ENCODE results near the gene RIN1.

The RIN1 gene

DNA sequence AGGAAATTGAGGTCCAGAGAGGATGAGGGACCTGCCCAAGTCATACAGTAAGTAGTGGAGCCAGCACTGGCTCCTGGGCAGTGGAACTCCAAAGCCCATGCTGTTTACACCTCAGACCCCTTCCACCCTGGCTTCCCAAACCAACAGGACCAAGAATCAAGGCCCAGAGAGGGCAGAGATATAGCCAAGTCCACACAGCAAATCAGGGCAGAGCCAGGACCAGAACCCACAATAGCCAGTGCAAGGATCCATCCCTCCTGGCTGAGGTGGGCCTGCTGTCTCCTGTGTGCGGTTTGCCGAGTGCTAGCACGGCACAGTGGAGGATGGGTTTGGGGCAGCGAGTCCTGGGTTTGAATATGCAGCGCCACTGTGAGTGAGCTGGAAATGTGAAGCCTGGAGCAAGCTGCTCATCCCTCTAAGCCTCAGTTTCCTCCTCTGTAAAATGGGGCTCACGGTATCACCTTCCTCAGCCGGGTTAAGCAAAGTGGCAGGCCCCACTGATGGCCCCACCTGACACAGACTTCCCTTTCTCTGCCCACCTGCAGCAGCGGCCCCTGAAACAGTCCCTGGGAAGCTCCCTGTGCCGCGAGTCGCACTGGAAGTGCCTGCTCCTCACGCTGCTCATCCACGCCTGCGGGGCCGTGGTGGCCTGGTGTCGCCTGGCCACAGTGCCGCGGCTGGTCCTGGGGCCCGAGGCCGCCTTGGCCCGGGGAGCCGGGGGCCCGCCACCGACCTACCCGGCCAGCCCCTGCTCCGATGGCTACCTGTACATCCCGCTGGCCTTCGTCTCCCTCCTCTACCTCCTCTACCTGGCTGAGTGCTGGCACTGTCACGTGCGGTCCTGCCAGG, 42.2 kb downstream of the RIN1 start:
- no peak for DNase-seq

DNA sequence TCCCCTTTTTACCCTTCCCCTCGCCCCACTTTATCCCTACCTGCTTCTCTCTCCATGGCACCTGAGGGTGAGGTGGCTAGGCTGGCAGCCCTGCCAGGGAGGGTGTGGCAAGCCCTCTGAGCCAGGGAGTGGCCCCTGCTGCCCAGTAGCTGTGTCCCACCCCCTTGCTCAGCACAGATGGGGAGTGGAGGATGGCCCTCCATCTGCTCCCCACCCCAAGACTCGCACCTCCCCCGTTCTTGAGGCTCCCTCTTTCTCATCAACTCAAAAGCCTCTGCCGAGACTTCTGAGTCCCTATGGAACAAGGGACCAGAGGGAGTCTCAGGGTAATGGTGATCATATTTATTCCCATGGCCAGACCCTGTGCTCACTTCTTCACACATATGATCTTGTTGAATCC, 42.9 kb downstream of the RIN1 start:
- no peak for DNase-seq

- no peak for DNase-seq
Measured at GRCh38 chr11:66292543-66293332, 43.5 kb downstream of the RIN1 start.

- no peak for DNase-seq
Measured at GRCh38 chr11:66291706-66292542, 44.3 kb downstream of the RIN1 start, which contains the start of gene TMEM151A. Gene TMEM151A (plus strand): TSS chr11:66291894. CDS start chr11:66292014, 120 bp downstream.

DNA sequence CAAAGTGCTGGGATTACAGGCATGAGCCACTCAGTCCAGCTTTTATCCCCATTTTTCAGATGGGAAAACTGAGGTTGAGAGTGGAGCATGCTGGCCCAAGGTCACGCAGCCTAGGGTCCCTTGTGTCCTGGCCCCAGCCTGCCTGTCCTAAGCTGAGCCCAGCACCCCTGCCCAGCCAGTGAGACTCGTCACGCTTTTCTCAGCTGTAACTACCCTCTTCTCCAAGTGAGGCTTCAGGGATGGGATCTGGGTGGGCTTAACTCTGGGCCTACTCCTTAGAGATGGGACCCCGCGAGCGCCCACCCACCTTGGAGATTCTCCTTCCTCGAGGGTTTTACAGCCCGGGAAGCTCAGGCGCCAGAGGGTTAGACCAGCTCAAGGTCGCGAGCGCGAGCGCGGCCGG, 44.9 kb downstream of the RIN1 start:
- DNase-seq, result no peak

DNA sequence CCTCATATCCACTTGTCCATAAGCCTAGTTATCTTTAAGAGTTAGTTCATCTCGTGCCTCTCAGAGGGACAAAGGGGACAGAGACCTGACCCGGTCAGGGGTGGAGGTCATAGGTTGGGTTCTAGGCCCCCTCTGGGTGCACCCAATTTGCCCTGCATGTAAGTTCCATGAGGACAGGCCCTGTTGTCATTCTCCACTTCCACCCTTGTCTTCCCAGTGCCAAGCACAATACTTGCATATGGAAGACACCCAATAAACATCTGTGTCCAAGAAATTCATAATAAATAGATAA, 46.0 kb downstream of the RIN1 start:
- DNase-seq, result no peak

DNA sequence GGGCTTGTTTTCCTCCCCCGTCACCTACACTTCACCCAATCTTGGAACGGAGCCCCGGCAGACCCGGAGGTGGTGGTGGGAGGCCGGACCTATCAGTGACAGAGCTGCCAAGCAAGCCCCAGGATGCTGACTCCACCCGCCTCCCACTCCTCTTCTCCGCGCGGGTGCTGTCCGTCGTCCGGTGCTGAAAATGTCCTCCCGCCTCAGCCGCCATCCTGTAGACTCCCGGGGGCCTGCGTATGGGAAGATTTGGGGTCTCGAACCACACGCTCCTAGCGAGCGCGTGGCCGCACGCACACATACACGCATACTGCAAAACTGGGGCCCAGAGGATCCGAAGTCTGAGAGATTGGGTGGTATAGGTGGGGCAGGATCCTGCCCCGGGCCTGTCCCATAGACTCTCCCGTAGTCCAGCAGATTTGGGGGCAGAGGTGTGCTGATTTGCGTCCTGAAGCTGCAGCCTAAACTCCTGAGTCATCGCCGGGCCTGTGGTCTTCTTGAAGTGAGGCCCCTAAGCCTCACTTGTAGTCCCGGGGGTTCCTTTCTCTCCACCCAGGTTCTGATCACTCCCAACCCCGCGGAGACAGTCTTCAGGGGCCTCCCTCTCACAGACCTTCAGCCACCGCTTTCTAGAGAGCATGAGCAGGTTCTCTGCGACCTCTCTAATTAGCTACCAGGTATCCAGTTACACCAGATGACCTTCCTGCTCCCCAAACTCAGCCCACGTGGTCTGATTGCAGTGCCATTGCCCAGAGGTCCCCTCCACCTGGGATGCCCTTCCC, 46.5 kb downstream of the RIN1 start:
- peak; percentile 91 for DNase-seq

DNA sequence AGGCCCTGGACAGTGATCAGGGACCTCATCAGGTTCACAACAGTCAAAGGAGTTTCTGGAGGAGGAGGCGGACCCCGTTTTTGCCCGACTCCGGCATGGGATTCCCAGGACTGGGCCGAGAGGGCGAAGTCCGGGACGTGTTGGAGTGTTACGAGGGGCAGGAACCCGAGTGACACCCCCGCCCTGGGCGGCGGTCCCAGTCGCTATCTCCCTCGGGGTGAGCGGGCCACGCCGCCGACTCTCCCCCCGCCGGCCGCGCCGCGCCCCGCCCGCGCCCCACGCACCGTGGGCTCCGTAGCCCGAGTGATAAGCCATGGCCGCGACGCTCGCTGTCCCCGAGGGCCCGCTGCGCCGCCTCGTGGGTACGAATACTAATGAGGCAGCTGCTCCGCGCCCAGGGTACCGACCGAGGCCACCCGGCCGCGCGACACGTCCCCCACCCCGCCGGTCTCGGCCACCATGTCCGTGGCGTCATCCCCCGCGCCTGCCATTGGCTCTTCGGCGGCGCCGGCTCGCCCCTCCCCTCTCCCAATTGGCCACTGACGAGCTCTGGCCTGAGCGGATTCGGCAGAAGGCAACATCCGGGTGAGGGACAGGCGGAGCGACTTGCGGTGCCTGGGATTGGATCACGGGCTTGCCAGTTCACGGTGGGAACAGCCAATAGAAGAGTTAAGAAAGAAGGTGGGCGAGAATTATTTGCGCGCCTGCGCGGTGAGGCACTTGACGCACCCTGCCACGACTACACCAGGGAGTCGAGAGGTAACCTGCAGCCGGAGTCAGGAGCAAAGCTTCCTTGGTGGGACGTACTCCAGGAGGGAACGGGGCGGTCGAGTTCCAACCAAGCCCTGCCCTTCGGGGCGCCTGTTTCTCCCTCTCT, 47.3 kb downstream of the RIN1 start, which contains the start of gene YIF1A:
TSS of gene YIF1A (minus strand) at position 473 of the 877 bp plus-strand sequence. CDS start at position 315, 158 bp downstream.
- DNase-seq, result peak; percentile 99

DNA sequence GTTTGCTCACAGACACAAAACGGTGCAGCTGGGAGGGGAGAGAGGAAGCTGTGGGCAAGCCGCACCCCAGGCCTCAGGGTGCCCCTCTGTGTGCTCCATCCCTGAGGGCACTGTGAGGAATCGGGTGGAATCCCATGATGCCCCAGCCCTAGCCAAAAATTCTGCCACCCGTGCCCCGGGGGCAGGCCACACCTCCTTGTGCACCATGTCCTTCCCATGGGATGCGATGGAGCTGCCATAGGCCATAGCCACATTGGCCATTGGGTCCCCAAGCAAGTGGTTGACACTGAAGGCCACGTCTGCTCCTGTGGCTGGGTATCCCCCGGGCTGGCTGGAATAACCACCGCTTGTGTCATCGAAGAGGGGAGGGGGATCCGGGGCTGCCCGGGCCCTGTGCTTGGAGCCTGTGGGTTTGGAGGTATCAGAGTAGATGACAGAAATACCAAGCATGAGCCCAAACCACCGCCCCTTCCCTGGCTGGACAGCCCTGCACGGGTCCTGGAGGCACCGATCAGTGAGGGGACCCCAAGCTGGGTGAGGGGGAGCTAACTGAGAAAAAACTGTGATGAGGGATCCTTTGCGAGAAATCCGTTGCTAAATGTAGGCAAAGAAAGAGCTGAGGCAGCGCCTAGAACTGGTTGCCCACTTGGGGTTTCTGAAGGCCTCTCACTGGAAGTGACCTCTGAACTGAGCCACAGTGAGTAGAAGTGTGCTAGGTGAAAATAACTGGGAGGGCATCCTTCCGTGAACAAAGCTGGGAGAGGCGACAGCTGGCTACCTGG, 48.2 kb downstream of the RIN1 start:
- DNase-seq, result no peak

GRCh38 chr11:66287211-66287888, 48.9 kb downstream of the RIN1 start:
- no peak for DNase-seq

DNA sequence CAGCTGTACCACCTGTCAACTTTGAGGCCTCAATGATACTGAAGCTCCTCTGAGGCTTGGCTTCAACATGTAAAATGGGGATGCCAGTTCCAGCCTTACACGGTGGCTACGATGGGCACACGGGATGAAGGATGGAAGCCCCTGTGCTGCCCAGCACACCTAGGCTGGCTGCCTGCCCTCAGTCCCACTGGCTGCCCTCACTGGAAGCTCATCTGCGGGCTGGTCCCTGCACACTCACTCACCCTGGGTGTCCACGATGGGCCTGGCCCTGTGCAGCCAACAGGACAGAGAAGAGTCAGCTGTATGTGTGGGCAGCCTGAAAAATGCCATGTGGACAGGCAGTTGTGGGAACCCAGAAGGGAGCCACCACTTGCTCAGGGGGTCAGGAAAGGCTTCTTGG, 49.5 kb downstream of the RIN1 start:
- DNase-seq, result no peak

GRCh38 chr11:66285250-66285947, 50.8 kb downstream of the RIN1 start:
- DNase-seq, result no peak

- no peak for DNase-seq
Measured at GRCh38 chr11:66284526-66285078, 51.6 kb downstream of the RIN1 start.

- no peak for DNase-seq
Measured at GRCh38 chr11:66283461-66284105, 52.7 kb downstream of the RIN1 start.

DNA sequence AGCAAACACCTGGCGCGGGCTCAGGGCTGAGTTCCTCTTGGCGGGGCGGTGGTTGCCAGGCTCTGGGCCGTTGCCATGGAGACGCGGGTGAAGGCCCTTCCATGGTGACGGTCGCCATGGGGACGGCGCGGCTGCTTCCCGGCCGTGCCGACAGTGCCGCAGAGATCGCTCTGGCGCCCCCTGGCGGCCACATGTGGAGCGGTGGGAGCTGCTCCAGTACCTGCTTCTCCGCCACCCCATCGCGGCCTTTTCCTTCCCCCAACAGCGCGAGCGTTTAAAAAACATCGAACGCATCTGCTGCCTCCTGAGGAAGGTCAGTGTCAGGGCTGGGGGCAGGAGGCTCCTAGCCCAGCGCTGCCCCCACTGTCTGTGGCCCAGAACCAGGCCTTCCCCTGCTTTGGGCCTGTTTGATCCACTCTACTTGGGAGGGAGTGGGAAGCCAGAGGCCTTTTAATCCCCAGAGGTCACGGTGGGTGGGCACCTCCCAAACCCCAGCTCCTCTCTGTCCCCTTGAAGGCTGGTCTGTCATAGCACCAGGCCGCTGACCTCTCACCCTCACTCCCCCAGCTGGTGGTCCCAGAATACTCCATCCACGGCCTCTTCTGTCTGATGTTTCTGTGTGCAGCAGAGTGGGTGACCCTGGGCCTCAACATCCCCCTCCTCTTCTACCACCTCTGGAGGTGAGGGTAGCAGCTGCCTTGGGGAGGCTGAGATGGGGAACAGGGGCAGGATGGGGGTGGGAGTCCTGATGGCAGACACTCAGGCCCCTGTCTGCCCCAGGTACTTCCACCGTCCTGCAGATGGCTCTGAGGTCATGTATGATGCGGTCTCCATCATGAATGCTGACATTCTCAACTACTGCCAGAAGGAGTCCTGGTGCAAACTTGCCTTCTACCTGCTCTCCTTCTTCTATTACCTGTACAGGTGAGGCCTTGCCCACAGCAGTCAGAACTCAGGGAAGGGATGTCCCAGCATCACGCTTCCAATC, 53.5 kb downstream of the RIN1 start:
- peak; percentile 100 for DNase-seq

All from activated CD4-positive, alpha-beta T cell treated with anti-CD3 and anti-CD28 coated beads for 48 hours (primary cell).